Adrenal gland (tissue), 19 donors: ENCODE results near the gene S100P. TPM values are rescaled to one million over a fixed set of nuclear protein-coding genes. Genes with fewer than 3 reads are reported as not detected.

Experiments used
- DNase-seq, 7 donors: peaks; one replicate each; pipeline ENCODE4 v3.0.0-alpha.2; 2019 to 2020
- H3K27ac ChIP-seq, 5 donors: fragments of 200-600 bp; sonication (generic) in 4 of 5; 1 replicate in 3 of 5; 2 replicates in 2 of 5; pipeline versions ENCODE4 v1.5.1 to v1.8.0; 2016 to 2020; ENCODE audit warnings: mild to moderate bottlenecking in 1 of 5
- H3K27me3 ChIP-seq: fragments of 200-600 bp; 2 replicates; pipeline ENCODE4 v1.8.0; 2021
- H3K36me3 ChIP-seq, 2 donors: fragments of 200-600 bp; replicated peaks in 1 of 2; 1 replicate in 1 of 2; 2 replicates in 1 of 2; pipeline versions ENCODE4 v1.5.1 to v1.8.0; 2018 to 2022
- H3K4me1 ChIP-seq, 2 donors: fragments of 200-600 bp; replicated peaks in 1 of 2; 1 replicate in 1 of 2; 2 replicates in 1 of 2; pipeline versions ENCODE4 v1.5.1 to v1.8.0; 2018 to 2021
- H3K4me3 ChIP-seq, 4 donors: fragments of 200-600 bp; sonication (generic) in 3 of 4; one replicate each; pipeline ENCODE4 v1.5.1; 2016 to 2018
- H3K9me3 ChIP-seq, 3 donors: fragments of 200-600 bp; sonication (generic) in 1 of 3; replicated peaks in 1 of 3; 1 replicate in 2 of 3; 2 replicates in 1 of 3; pipeline versions ENCODE4 v1.5.1 to v1.8.0; 2016 to 2021
- POLR2A ChIP-seq, 2 donors: fragments of 450-650 bp; IDR thresholded peaks; one replicate each; pipeline ENCODE4 v1.6.1; 2017; ENCODE audit warnings: antibody characterized with exemption in 2 of 2, mild to moderate bottlenecking in 2 of 2, moderate library complexity in 1 of 2
- WGBS, 4 donors: extraction: QIAGEN DNeasy Blood & Tissue Kit in 2 of 4; methylation state at CpG; one replicate each; pipeline versions ENCODE4 v1.1.5 to v1.1.7; 2013 to 2017; 5-methylcytosine and 5-hydroxymethylcytosine counted together
- intact Hi-C, 2 donors: fragments of 100-400 bp; cut with DNase I; formaldehyde crosslinking; loops; one replicate each; pipeline versions ENCODE4 v1.14.1 to v1.15.0; 2022 to 2023
- long read RNA-seq, 10 donors: library from polyadenylated mRNA in 3 of 10; unstranded in 2 of 10; stranded (forward) in 1 of 10; transcript quantifications; one replicate each; pipeline ENCODE4 v2.0.0 and lab custom pipeline, GENCODE V29; 2021 to 2026
- polyA plus RNA-seq, 3 donors: library from polyadenylated mRNA; stranded (reverse); fragments of 200-250 nt in 2 of 3; fragments of 350-450 nt in 1 of 3; fragmentation: Illumina TruSeq in 1 of 3; extraction: RNeasy Lipid Tissue Mini Kit (QIAGEN cat#74804) in 1 of 3; gene quantifications; one replicate each; pipeline ENCODE4 v1.2.3, GENCODE V29; 2013 to 2014
- total RNA-seq, 9 donors: library from RNA; depleted of rRNA in 4 of 9; stranded (reverse); fragments of >200 nt in 4 of 9; fragments of 120-200 nt in 1 of 9; fragmentation: NEBNext Ultra II Directional in 1 of 9; extraction: Animal tissue kit (Norgen Biotek cat#: 25700) in 1 of 9; gene quantifications; one replicate each; pipeline versions ENCODE4 v1.1.0 to v1.2.4, GENCODE V29; 2013 to 2023
- TF ChIP-seq, protein P1 (sequence below), 6 experiments: fragments of 450-650 bp in 4 of 6; fragments of 200-600 bp in 2 of 6; sonication (generic) in 1 of 6; IDR thresholded peaks; 1 replicate in 5 of 6; 2 replicates in 1 of 6; pipeline versions ENCODE4 v1.5.1 to v1.8.0; 2016 to 2021; ENCODE audit warnings: antibody characterized with exemption in 6 of 6, mild to moderate bottlenecking in 2 of 6, moderate library complexity in 1 of 6
- donor health status: healthy with polysubstance abuse.
- donor health status: Bipolar disorder and iron deficiency.
- donor health status: DM: yes; HTN: yes; CAD: no.
- donor health status: DM: no; HTN: no; CAD: no.
- donor health status: DM: no; HTN: no; CAD: no.
- donor health status: DM: yes; HTN: yes; CAD: no.

Gene S100P
- total RNA-seq (1 to 10 TPM in 2 of 9 donors, under 1 TPM in 3, not detected in 4; 0.42 to 1.9 (median 0.80) TPM), polyA plus RNA-seq (1 to 10 TPM in 1 of 3 donors, under 1 TPM in 1, not detected in 1; 0.84 to 1.0 TPM)
- long read RNA-seq, donor 1: 0 reads
- long read RNA-seq, donor 2, partial matches to known transcripts: 0 of 1 reads
- long read RNA-seq, donor 2, other reads (novel, unspliced or antisense): 0 of 1 reads
- long read RNA-seq, donor 3, partial matches to known transcripts: 0 of 1 reads
- long read RNA-seq, donor 3, other reads (novel, unspliced or antisense): 0 of 1 reads
- long read RNA-seq, donor 4: 0 reads
- long read RNA-seq, donor 5: 0 reads
- long read RNA-seq, donor 6, partial matches to known transcripts: 0 of 1 reads
- long read RNA-seq, donor 6, other reads (novel, unspliced or antisense): 0 of 1 reads
- long read RNA-seq, donor 7: 0 reads
- long read RNA-seq, donor 8, partial matches to known transcripts: 0 of 1 reads
- long read RNA-seq, donor 8, other reads (novel, unspliced or antisense): 0 of 1 reads
- long read RNA-seq, donor 9: 0 reads
- long read RNA-seq, donor 10, partial matches to known transcripts: 0 of 2 reads
- long read RNA-seq, donor 10, other reads (novel, unspliced or antisense): 0 of 2 reads

- Histone ChIP-seq H3K4me1 (peaks cover 5 to 22% of the 10 kb centered on the region in 2 donors), H3K4me3 (no peak within 1 kb of the TSS), H3K36me3 (no peaks in the 10 kb centered on the region), H3K27ac (peak within 1 kb of the TSS in 1 of 5 donors; percentile 4), H3K9me3 (no peaks in the 10 kb centered on the region), H3K27me3 (no peaks in the 10 kb centered on the region)
- intact Hi-C loops: no loop called here
- 82 to 92% (median 85%) methylated on average over 18 to 29 of the region's 29 CpGs for WGBS, 4 donors
- peak in 2 of 7 donors; percentile 5 to 13 for DNase-seq
- TF ChIP-seq POLR2A (IDR thresholded peaks at IDR 0.05): no peak
- TF ChIP-seq, protein P1, sequence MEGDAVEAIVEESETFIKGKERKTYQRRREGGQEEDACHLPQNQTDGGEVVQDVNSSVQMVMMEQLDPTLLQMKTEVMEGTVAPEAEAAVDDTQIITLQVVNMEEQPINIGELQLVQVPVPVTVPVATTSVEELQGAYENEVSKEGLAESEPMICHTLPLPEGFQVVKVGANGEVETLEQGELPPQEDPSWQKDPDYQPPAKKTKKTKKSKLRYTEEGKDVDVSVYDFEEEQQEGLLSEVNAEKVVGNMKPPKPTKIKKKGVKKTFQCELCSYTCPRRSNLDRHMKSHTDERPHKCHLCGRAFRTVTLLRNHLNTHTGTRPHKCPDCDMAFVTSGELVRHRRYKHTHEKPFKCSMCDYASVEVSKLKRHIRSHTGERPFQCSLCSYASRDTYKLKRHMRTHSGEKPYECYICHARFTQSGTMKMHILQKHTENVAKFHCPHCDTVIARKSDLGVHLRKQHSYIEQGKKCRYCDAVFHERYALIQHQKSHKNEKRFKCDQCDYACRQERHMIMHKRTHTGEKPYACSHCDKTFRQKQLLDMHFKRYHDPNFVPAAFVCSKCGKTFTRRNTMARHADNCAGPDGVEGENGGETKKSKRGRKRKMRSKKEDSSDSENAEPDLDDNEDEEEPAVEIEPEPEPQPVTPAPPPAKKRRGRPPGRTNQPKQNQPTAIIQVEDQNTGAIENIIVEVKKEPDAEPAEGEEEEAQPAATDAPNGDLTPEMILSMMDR (IDR thresholded peaks at IDR 0.05): no peak
These were observed at the start of gene S100P for GRCh38 chr4:6693231-6694176. Gene S100P (plus strand): TSS chr4:6693878. CDS start chr4:6693933, 55 bp downstream.

GRCh38 chr4:6644792-6645530 is 48.7 kb upstream of the S100P start:
- Histone ChIP-seq H3K27ac (no peak overlapping the region), H3K4me1 (peaks cover 11 to 23% of the 10 kb centered on the region in 2 donors), H3K27me3 (no peaks in the 10 kb centered on the region), H3K36me3 (peaks cover 0 to 12% of the 10 kb centered on the region in 2 donors), H3K9me3 (no peaks in the 10 kb centered on the region), H3K4me3 (no peak overlapping the region)
- intact Hi-C loops: no loop called here
- peak in 1 of 7 donors; percentile 34 for DNase-seq
- no peak for TF ChIP-seq POLR2A (IDR thresholded peaks at IDR 0.05)
- TF ChIP-seq, protein P1 (IDR thresholded peaks at IDR 0.05): no peak
- WGBS, 4 donors: 61 to 73% (median 71%) methylated on average over 4 to 5 of the region's 5 CpGs

DNA sequence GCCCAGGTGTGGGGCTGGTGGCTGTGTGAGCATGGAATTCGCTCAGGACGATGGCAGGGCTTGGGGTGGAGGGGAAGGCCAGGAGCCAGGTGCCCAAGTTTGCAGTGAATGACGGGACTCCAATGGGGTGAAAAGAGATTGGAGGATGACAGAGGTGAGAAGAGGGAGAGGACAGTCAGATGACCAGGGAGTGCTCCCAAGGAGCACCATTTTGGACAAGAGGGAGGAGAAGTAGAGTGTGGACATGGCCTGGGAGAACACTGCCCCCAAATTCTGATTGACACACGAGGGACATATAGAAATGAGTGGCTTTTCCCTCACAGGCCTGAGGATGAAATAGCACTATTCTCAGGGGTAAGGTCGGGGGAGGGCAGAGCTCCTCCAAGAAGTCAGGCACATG is 46.5 kb upstream of the S100P start:
- DNase-seq: no peak
- 86 to 93% (median 92%) methylated on average over 5 of the region's 5 CpGs for WGBS, 4 donors
- H3K4me3 ChIP-seq: no peak overlapping the region
- intact Hi-C loops: no loop called here
- TF ChIP-seq, protein P1 (IDR thresholded peaks at IDR 0.05): no peak
- no peaks in the 10 kb centered on the region for H3K27me3 ChIP-seq
- H3K4me1 ChIP-seq: peaks cover 3 to 18% of the 10 kb centered on the region in 2 donors
- no peaks in the 10 kb centered on the region for H3K9me3 ChIP-seq
- no peak overlapping the region for H3K27ac ChIP-seq
- H3K36me3 ChIP-seq: peaks cover 0 to 9% of the 10 kb centered on the region in 2 donors
